ENCODE results near the gene METAP1D.

Gene METAP1D

DNA sequence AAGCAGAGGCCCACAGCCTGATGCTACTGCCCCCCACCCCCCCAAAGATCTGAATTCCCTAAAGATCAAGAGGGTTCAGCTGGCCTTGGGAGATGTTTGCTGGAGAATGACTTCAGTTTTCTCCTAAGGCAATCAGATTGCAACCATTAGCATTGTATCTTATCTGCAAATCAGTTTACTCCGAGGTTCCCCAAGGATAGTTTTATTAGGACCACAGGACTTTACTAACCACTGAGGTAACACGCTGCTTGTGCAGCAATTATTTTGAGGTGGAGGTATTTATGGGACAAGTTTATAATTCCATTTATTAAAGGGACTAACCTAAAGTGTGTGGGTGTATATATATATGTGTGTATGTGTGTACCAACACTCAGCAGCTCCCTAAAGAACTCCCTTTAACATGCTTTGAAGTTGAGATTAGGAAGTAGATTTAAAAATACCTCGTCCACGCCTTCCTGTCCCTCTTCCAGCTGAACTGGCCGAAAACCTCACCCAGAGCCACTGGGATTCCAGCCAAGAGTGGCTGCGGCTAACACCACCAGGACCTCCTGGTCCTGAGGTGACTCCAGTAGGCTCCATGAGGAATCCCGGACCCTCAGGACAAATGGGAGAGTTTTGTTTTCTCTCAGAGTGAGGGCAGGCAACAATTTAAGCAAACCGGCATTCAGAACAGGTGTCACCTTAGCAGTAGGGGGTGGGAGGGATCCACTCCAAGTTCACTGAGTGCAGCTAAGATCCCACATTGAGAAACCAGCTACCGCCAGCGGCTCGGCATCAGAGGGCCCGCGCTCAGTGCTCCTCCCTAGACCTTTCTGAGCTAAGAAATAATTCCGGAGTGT, 82.6 kb downstream of the METAP1D start:
- no peak for DNase-seq

DNA sequence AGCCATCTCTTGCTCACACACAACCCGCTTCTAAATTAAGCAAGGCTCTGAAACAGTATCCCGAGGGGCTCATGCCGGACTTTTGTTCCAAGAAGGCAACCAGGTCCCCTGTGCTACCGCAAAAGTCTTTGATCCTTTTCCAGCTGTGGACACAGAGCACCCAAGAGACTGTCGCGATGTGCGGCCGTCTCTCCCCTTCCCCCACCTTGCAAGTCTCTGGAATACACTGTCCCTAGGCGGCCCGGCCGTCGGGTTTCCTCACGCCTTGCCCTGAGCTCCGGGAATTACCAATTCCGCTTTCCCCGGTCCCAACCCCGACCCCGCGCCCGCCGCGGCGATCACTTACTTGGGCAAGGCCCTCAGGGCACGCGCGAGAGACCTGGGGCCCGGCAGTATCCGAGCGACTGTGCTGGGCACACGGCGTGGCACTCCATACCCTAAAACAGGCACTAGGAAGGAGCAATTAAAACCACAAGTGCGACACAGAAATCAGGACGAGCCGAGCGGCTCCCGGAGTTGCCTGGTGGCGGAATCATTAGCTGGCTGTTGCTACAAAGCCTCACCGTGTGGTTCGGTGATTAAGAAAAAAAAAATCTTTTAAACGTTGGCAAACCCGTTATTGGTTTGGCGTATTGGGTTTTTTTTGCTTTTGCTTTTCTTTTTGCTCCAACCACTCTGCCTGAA, 83.3 kb downstream of the METAP1D start:
- DNase-seq: no peak

DNA sequence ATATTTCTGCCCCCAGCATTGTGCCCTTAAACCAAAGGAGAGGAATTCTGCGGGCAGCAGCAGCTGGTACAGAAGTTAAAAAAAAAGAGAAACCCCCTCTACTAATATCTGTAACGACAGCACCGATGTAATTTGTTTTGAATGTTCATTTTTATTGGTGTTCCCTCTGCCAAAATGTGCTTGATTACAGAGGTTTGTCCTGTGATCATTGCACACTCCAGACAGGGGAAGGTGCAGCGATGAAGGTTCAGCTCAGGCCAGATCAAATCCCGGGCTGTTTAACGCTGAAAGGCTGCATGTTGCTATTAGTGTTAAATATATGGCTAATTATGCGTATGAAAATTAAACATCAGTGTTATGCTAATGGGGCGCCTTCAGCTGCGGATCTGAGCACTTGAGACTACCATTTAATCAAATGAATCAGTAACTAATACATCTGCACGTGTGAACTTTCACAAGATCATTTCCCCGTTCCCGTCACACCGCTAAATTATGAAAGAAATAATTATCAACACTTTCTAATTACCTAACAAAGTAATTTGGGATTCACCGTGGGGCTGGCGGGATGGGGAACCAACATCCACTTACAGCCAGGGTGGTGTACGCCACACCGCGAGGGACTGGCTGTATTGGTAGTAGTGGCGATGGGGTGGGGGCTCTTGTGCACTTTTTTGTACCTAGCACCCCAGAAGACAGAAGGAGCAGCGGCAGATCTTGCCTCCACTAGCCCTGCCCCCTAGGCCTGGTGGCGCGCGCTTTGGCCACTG, 84.1 kb downstream of the METAP1D start:
- no peak for DNase-seq

DNA sequence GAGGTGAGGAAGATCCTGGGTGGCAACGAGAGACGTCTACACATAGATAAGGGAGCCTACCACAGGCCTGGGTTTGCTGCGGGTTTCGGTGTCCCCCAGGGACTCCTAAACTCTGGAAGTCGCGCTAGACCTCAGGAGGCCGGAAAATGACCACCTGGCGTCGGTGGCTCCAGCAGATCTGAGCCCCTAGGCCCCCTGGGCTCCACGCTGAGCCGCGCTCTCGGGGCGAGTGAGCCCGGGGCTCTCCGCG, 84.6 kb downstream of the METAP1D start:
- no peak for DNase-seq

DNA sequence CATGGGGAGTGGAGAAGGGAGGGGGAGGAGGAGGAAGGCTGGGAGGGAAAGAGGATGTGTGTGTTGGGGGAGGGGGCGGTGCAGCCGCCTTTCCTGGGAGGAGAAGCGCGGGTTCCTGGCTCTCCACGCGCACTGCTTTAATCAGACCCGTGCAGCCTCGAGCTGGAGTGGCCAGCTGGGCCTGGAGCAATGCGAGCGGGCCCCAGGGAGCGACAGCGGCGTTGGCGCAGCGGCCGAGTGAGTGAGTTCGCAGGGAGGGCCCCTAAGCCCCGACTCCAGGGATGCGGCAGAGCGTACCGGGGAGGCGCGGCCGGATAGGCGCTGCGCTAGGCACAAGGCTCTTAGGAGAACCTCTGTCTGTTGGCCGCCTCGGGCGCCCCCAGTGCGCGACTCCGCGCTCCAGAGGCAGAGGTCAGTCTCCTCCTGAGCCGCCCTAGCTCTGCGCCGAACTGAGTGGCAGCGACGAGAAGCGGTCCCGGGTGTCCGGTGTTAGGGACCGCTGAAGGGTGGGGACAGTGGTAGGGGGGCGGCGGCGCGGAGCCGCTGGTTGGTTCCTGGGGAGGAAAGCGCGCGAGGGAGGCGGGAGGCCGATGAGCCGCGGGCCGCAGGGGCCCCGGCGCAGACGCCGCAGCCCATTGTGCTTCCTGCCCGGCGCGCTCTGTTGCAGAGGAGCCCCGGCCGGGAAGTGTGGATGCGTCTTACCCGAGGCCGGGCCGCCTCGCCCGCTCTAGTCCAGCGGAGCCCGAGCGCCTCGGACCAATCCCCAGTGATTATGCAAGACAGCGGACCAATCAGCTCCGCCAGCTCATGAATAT, 85.1 kb downstream of the METAP1D start:
- DNase-seq: peak; percentile 85 to 87

DNA sequence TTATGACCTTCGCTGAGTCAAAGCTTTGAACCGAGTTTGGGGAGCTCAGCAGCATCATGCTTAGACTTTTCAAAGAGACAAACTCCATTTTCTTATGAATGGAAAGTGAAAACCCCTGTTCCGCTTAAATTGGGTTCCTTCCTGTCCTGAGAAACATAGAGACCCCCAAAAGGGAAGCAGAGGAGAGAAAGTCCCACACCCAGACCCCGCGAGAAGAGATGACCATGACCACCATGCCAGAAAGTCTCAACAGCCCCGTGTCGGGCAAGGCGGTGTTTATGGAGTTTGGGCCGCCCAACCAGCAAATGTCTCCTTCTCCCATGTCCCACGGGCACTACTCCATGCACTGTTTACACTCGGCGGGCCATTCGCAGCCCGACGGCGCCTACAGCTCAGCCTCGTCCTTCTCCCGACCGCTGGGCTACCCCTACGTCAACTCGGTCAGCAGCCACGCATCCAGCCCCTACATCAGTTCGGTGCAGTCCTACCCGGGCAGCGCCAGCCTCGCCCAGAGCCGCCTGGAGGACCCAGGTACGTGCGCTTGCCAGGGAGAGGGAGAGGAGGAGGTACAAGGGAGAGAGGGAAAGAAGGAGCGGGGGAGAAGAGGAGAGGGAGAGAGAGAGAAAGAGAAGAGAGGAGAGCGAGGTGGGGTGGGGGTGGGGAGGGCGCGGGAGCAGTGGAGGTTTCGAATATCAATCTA, 85.9 kb downstream of the METAP1D start, which contains the start of gene DLX1:
DLX1 (plus strand) TSS at position 48 of the 700 bp plus-strand sequence; CDS start at position 219, 171 bp downstream.
- no peak for DNase-seq

DNA sequence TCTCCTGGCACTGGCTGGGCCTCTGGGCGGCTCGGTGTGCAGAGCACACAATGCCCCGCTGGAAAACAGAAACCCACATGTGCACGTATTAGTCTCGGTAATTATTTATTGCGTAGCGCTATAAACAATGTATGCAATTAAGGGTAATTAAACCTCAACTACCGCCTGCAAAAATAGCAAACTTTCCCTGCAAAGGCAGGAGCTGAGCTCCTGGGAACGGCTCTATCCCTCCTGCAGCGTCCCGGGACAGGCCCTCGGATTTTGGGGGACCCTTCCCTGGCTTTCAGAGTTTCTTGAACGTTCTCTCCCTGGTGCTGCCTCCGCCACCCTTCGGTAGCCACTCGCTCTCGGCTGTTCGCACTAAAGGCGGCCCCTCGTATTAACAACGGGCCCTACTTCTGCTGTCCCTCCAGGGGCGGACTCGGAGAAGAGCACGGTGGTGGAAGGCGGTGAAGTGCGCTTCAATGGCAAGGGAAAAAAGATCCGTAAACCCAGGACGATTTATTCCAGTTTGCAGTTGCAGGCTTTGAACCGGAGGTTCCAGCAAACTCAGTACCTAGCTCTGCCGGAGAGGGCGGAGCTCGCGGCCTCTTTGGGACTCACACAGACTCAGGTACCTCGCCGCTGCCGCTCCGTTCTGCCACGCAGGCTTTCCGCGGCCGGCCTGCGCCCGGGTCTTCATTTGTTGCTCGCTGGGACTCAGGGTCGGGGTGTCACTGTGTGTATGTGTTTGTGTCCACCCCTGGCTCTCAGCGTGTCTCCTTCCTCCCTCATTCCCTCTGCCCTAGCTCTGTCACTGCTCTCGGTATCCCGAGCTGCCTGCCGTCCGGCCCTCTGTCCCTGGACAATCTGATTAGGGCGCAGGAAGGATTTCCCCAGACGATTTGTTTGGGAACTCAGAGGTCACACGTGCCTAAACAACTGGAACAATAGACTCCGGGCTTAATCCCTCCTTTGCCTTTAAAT, 86.8 kb downstream of the METAP1D start:
- no peak for DNase-seq

DNA sequence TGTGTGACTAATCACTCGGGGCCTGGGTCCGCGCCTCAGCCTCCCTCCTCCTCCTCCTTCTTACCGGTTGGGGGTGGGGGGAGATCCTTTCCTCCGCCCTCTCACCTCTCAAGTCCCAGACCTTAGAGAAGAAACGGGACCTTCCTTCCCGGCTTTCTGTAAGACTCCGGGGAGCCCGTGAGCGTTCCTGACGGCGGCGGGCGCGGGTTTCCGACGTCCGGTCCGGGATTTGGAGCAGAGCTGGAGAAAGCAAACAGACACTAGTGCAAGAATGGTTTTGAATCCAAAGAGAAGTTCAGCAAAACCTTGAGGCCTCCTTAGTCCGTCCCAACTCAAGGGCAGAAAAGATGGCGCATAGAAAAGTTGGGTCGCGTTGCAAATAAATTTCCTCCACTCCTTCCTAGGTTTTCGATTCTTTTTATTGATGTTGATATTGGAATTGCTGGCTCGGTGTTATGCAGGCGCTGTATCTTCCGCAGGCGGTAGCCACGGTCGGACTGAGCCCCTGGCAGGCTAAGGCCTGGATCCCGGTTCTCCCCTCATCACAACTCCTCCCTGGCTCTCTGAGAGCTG, 87.5 kb downstream of the METAP1D start:
- DNase-seq: no peak

DNA sequence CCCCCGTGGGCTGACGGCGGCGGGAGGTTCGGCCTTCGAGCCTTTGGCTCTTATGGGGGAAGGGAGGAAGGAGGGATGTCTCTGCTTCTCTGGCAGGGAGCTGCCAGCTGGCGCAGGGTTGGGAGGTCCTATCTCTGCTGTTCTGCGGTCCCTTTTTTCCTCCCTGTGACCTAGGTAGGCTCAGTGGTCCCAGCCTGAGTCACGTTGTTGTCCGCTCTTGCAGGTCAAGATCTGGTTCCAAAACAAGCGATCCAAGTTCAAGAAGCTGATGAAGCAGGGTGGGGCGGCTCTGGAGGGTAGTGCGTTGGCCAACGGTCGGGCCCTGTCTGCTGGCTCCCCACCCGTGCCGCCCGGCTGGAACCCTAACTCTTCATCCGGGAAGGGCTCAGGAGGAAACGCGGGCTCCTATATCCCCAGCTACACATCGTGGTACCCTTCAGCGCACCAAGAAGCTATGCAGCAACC, 88.1 kb downstream of the METAP1D start:
- DNase-seq: no peak

DNA sequence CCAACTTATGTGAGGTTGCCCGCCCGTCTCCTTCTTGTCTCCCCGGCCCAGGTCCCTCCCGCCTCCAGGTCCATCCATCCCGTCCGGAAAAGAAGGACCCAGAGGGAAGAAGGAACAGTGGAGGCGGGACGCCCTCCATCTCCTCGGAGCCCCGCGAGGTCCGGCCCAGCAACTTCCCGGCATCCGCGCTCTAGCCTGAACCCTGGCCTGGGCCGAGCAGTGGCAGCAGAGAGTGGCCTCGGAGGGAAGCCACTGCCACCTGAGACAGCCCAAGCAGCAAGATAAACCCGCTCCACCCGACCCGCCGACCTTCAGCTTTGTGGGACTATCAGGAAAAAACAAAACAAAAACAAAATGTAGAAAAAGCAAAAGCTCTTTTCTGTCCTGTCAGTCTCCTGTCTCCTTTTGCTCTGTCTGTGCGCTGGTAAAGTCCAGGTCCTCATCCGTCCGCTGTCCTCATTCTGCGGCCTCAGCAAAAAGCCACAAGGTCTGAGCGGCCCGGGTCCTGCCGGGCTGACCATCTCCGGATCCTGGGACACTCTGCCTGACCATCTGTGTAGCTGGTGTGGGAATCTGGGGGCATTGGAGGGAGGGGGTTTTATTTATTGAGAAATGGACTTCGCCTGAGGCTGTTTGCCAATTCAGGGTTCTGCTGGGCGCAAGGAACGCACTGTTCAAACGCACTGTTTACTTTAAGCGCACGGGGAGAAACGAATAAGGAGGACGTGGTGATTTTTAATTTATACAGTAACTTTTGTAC, 88.7 kb downstream of the METAP1D start:
- no peak for DNase-seq

DNA sequence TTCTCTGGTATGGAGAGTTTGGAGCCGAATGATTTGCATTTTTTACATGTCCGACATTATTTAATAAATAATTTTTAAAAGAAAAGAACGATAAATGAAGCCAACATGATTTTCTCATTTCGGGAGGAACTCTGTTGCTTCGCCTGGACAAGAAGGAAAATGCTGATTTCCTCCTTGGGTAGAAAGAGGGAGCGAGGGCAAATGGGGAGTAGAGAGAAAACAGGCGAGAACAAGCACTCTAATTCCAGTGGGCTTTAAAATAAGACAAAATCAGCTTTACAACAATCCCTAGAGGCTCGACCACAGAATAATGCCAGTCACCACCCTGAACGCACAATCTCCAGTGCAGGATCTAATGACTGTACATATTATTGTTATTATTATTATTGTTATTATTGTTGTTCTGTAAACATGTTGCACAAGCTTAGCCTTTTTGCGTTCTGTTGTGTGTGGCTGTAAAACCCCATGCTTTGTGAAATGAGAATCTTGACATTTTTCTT, 89.3 kb downstream of the METAP1D start:
- DNase-seq: no peak

DNA sequence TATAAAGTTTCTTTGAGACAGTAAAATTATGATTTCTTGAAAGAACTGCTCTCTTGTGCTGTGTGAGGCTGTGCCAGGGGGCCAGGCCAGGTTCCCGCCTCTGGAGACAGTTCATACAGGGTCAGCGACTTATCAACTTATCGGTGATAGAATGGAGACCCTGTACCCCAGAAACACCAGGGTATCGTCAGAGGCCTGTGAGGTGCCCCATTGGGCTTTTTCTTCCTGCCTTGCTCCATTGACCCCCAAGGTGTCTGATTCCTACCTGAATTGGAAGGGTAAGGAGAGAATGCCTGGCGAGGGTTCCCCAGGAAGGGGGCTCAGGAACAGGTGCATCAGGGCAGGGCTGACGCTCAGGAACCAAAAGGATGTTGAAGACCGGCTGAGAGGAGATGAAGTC, 89.9 kb downstream of the METAP1D start:
- DNase-seq: no peak

DNA sequence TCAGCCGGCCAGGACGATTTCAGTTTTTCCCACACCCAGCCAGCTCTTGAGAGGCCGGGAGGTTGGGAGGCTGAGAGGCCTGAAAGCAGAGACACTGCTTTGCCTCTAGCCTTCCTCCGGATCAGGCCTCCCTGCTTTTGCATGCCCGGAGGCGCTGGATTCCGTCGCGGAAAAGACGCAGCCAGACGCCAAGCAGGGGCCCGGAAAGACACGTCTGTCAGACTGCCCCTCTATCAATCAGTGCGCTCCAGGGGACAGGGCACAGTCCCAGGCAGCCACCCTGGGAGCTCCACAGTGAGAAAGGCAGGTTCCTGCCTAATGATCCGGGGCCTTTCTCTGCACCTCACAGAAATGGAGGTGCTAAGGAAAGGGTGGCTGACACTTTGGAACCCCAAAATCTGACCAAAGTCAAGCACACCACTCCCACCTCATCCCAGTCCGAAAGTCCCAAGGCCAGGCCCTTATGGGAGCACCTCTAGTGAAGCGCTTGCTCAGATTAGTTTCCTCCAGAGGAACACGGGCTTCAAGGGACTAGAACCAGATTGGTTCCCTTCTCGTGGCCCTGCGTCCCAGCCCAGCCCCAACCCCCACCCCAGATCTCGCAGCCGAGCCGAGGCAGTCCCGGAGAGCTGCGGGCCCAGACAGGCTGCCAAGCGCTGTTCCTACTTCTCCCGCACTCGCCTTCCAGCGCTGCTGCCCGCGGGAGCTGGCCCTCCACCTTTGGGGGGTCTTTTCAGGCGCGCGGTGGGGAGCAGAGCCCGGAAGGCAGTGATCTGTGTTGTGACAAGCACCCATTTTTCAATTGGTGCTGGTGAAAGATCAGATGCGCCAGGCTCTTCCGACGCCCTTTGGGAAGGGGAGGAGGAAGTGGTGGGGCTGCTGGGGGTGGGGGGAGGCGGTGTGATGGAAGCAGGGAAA, 90.5 kb downstream of the METAP1D start:
- no peak for DNase-seq

DNA sequence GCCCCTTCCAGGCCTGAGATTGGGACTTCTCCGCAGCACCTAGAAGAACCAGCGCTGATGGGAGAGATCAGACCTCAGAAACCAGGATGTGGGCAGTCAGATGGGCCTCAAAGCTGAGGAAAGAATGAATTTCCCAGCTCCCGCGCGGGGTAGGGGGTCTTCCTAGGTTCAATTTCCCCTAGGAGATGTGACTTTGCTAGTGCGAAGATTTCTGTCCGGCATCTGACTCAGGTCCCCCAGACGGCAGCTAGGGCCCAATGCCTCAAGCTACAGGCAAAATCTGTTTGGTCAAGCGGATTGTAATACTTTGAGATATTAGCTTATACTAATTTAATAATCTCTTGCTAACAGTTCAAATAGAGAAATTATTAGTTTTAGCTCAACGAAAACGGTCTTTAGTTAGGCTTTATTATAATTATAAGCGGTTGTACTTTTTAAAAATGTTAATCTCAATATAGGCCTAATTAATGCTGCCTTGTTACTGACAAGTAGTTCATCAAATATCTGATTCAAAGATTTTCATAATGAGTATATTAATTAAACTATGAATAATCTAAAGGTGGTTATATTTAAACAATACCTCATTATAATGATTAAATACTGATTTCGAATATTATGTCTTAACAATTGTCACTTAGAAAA, 91.4 kb downstream of the METAP1D start:
- DNase-seq: no peak

DNA sequence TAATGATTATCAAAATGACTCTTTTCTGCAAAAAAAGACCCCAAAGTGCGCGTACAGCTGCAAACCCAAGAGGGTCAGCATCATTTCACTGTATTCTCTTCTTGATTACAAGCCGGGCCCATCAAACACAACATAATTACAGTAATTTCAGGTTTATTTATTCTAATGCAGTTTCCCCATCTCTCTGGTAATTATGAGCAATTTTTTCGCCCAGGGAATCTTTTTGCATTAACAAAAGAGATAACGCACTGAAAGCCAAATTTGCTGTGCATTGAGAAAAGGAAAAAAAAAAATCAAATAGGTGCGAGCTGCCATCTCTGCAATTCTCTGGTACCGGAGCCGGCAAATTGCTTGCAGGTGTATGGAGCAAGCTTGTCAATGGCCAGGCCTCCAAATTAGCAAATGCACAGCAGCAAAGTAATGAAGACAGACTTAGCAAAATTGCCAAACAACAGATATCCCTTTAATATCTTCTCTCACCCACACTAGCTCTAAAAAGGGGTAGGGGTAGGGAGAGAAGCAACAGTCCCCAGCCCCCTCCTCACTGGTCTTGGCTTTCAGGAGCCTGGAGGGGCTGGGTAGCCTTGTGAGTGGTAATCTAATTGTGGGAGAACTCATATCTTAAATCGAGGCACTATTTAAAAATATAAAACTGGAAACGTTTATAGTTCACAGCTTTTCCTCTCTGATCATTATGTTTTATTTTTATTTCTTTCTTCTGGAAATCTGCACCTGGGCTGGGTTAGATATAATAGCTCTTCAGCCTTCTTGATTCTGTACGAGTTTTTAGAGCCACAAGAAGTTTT, 92.2 kb downstream of the METAP1D start:
- no peak for DNase-seq

DNA sequence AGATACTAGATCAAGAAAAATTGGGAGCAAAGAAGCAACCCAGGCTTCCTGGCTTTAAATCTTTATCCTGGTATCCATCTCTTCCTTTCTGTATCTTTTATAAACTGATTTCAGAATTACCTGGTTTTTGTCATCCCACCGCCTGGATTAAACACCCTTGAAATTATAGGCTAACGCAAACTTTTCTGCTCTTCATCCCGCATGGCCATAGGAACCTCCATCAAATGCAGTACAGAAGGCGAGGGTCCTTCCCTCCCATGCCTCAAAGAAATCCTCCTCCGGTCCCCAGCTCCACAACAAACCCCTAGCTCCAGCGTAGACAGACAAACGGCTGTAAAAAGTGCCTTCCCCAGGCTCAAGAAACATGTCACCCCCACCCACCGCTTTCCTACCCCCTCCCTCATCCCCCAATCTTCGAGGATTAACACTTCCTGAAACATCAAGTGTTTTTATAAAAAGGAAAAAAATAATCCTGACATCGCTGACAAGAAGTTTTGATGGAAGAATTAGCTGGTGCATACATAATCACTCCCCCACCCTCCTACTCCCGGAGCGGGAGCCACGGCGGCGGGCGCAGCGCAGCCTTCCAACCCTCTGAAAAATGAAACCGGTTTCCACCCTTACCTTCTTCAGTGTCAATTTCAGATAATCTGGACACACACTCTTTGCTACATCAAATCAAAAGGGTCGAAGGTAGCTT, 93.1 kb downstream of the METAP1D start:
- DNase-seq: no peak

All from inflammatory macrophage treated with lipopolysaccharide for 1 hour (primary cell).